ENCODE data around the gene PRELID2. TPM values are rescaled to one million over a fixed set of nuclear protein-coding genes. Genes with fewer than 3 reads are reported as not detected.

The PRELID2 gene
- polyA plus RNA-seq, 1 of the 3 experiments (the other 2 are of a cell fraction): 5.3 TPM

- no peak for TF ChIP-seq TCF12 (IDR thresholded peaks at IDR 0.05)
Measured at GRCh38 chr5:145834554-145834916, 607 bp downstream of the PRELID2 start (continued).

GRCh38 chr5:145833631-145834200 lies 1.4 kb downstream of the PRELID2 start:
- TF ChIP-seq EZH2phosphoT487 (IDR thresholded peaks at IDR 0.05; ENCODE audit: borderline replicate concordance, low read depth) (no peak), REST (IDR thresholded peaks at IDR 0.05; ENCODE audit: low read depth, low read length) (no peak), IRF3 (IDR thresholded peaks at IDR 0.05; ENCODE audit: low read depth, low read length) (no peak), MXI1 (IDR thresholded peaks at IDR 0.05; ENCODE audit: low read depth, low read length) (no peak), RFX5 (IDR thresholded peaks at IDR 0.05; ENCODE audit: low read length) (no peak), ZBTB33 (IDR thresholded peaks at IDR 0.05; ENCODE audit: borderline replicate concordance, low read depth) (no peak), ELF1 (IDR thresholded peaks at IDR 0.05) (no peak), MAX (IDR thresholded peaks at IDR 0.05; ENCODE audit: low read depth) (no peak), JUND (IDR thresholded peaks at IDR 0.05) (no peak), PBX3 (IDR thresholded peaks at IDR 0.05) (no peak), USF2 (IDR thresholded peaks at IDR 0.05; ENCODE audit: borderline replicate concordance, low read depth, low read length) (no peak), GATA2 (CRISPR knock-in tag; IDR thresholded peaks at IDR 0.05) (no peak), MEF2A (IDR thresholded peaks at IDR 0.05; ENCODE audit: borderline replicate concordance, low read depth) (no peak), SIN3A (IDR thresholded peaks at IDR 0.05; ENCODE audit: borderline replicate concordance, low read depth, low read length) (no peak), FOSL2 (IDR thresholded peaks at IDR 0.05; ENCODE audit: borderline replicate concordance, low read depth) (no peak), POLR2AphosphoS5 (IDR thresholded peaks at IDR 0.05; ENCODE audit: low read depth, low read length) (no peak), YY1 (IDR thresholded peaks at IDR 0.05; ENCODE audit: low read depth) (no peak), RXRA (IDR thresholded peaks at IDR 0.05; ENCODE audit: borderline replicate concordance, low read depth) (no peak), EP300 (IDR thresholded peaks at IDR 0.05; ENCODE audit: borderline replicate concordance in 1 of 2, low read depth in 1 of 2, low read length in 1 of 2) (no peak)
- H3K4me3 ChIP-seq (ENCODE audit: low read depth in 2 of 2, low read length in 1 of 2): peak overlapping the region in 1 of 2 experiments; percentile 71; a peak in 1 of 4 replicates
- CTCF ChIA-PET: interaction anchor here (1.8 kb wide), 1 partner anchor 8 kb away, joined by 10 read pairs; no protein-coding TSS in a partner anchor

More at GRCh38 chr5:145833631-145834200, 1.4 kb downstream of the PRELID2 start:
- WGBS (ENCODE audit: low lambda C conversion rate): 87% methylated on average over 10 of the region's 10 CpGs
- POLR2A ChIA-PET: no interaction called here
- H4K20me1 ChIP-seq (ENCODE audit: insufficient read depth): no peaks in the 10 kb centered on the region
- DNase-seq: no peak
- H3K9me3 ChIP-seq: no peaks in the 10 kb centered on the region
- H2AFZ ChIP-seq (ENCODE audit: low read depth): no peak overlapping the region
- H3K9ac ChIP-seq: peak overlapping the region; percentile 76; the same call in 1 of the 2 replicates
- H3K9me2 ChIP-seq: no peaks in the 10 kb centered on the region
- peaks cover 12% of the 10 kb centered on the region; the same call in 1 of the 2 replicates for H3K79me2 ChIP-seq (ENCODE audit: insufficient read depth)
- peak overlapping the region; percentile 89 for H3K4me2 ChIP-seq
- H3K36me3 ChIP-seq (replicated peaks in 1 of 2; ENCODE audit: control insufficient read depth in 1 of 2, insufficient read depth in 2 of 2, low read length in 1 of 2): no peaks in the 10 kb centered on the region
- no peak overlapping the region for H3K27ac ChIP-seq (ENCODE audit: low read depth in 2 of 2, low read length in 1 of 2)
- H3K4me1 ChIP-seq (ENCODE audit: control insufficient read depth in 1 of 2, insufficient read depth in 2 of 2, low read depth in 1 of 2, low read length in 1 of 2): peaks cover 12 to 27% of the 10 kb centered on the region in 2 experiments
- H3K27me3 ChIP-seq (ENCODE audit: insufficient read depth): no peaks in the 10 kb centered on the region
- peaks cover 21% of the 10 kb centered on the region for H3F3A ChIP-seq (replicated peaks; ENCODE audit: insufficient read depth)

All from SK-N-SH (cell line).